Liver (tissue), 9 donors: ENCODE measurements around the gene ADGRL2. TPM values are rescaled to one million over a fixed set of nuclear protein-coding genes. Genes with fewer than 3 reads are reported as not detected.

Experiments used
- DNase-seq: peaks from one replicate; pipeline ENCODE4 v3.0.0-alpha.2; 2017; ENCODE audit warnings: low spot score
- H3K27ac ChIP-seq, 2 donors: one replicate each; pipeline ENCODE4 v1.7.0; 2013; ENCODE audit warnings: inconsistent platforms in 2 of 2, low read length in 2 of 2, control low read depth in 1 of 2, low read depth in 1 of 2, mild to moderate bottlenecking in 1 of 2
- H3K27me3 ChIP-seq, 4 donors: one replicate each; pipeline versions ENCODE4 v1.6.1 to v1.7.0; 2013; ENCODE audit warnings: low read length in 3 of 4, inconsistent platforms in 1 of 4, mild to moderate bottlenecking in 1 of 4, moderate library complexity in 1 of 4; ENCODE audit not compliant: control insufficient read depth in 4 of 4, insufficient read depth in 4 of 4
- H3K36me3 ChIP-seq, 4 donors: one replicate each; pipeline versions ENCODE4 v1.6.1 to v1.7.0; 2013; ENCODE audit warnings: low read length in 3 of 4, mild to moderate bottlenecking in 3 of 4, low read depth in 1 of 4, moderate library complexity in 1 of 4; ENCODE audit not compliant: control insufficient read depth in 4 of 4, insufficient read depth in 3 of 4
- H3K4me1 ChIP-seq, 4 donors: one replicate each; pipeline versions ENCODE4 v1.6.1 to v1.7.0; 2013; ENCODE audit warnings: low read length in 3 of 4, mild to moderate bottlenecking in 3 of 4, moderate library complexity in 1 of 4; ENCODE audit not compliant: control insufficient read depth in 4 of 4, insufficient read depth in 4 of 4
- H3K4me3 ChIP-seq, 3 donors: one replicate each; pipeline versions ENCODE4 v1.6.1 to v1.7.0; 2013; ENCODE audit warnings: low read length in 3 of 3, control low read depth in 1 of 3, low read depth in 1 of 3, mild to moderate bottlenecking in 1 of 3
- H3K9ac ChIP-seq, 2 donors: one replicate each; pipeline ENCODE4 v1.7.0; 2013; ENCODE audit warnings: low read length in 2 of 2, mild to moderate bottlenecking in 2 of 2, moderate library complexity in 2 of 2, control low read depth in 1 of 2, low read depth in 1 of 2
- H3K9me3 ChIP-seq, 4 donors: one replicate each; pipeline versions ENCODE4 v1.6.1 to v1.7.0; 2013; ENCODE audit warnings: low read length in 3 of 4; ENCODE audit not compliant: control insufficient read depth in 4 of 4
- ATF3 ChIP-seq: IDR thresholded peaks from 2 replicates; pipeline ENCODE4 v1.6.1; 2016; ENCODE audit warnings: antibody characterized with exemption
- CTCF ChIP-seq: fragments of 150-350 bp; IDR thresholded peaks from 2 replicates; pipeline ENCODE4 v1.5.1; 2017; ENCODE audit warnings: improper control_type of control experiment, low read depth, low read length; ENCODE audit not compliant: missing input control
- FOXA2 ChIP-seq: IDR thresholded peaks from 2 replicates; pipeline ENCODE4 v1.6.1; 2016; ENCODE audit warnings: antibody characterized with exemption
- GABPA ChIP-seq, 2 donors: IDR thresholded peaks in 1 of 2; conservative IDR thresholded peaks in 1 of 2; 2 replicates each; pipeline ENCODE4 v1.6.1; 2016; ENCODE audit warnings: antibody characterized with exemption in 2 of 2, mild to moderate bottlenecking in 1 of 2, moderate library complexity in 1 of 2
- HNF4A ChIP-seq, 2 donors: conservative IDR thresholded peaks; 2 replicates each; pipeline ENCODE4 v1.6.1; 2016; ENCODE audit warnings: antibody characterized with exemption in 2 of 2, mild to moderate bottlenecking in 2 of 2
- JUND ChIP-seq, 2 donors: IDR thresholded peaks; 2 replicates each; pipeline ENCODE4 v1.6.1; 2016; ENCODE audit warnings: antibody characterized with exemption in 2 of 2
- MAX ChIP-seq: IDR thresholded peaks from 2 replicates; pipeline ENCODE4 v1.6.1; 2016; ENCODE audit warnings: antibody characterized with exemption
- NR2F2 ChIP-seq: IDR thresholded peaks from 2 replicates; pipeline ENCODE4 v1.6.1; 2016; ENCODE audit warnings: antibody characterized with exemption
- REST ChIP-seq: IDR thresholded peaks from 2 replicates; pipeline ENCODE4 v1.6.1; 2016; ENCODE audit warnings: antibody characterized with exemption, mild to moderate bottlenecking
- RXRA ChIP-seq, 2 donors: IDR thresholded peaks; 2 replicates each; pipeline ENCODE4 v1.6.1; 2017 to 2018; ENCODE audit warnings: antibody characterized with exemption in 2 of 2, mild to moderate bottlenecking in 1 of 2
- SP1 ChIP-seq: IDR thresholded peaks from 2 replicates; pipeline ENCODE4 v1.6.1; 2018; ENCODE audit warnings: antibody characterized with exemption, mild to moderate bottlenecking
- YY1 ChIP-seq: IDR thresholded peaks from 2 replicates; pipeline ENCODE4 v1.6.1; 2016; ENCODE audit warnings: antibody characterized with exemption, mild to moderate bottlenecking
- ZBTB33 ChIP-seq: IDR thresholded peaks from 2 replicates; pipeline ENCODE4 v1.6.1; 2016; ENCODE audit warnings: antibody characterized with exemption
- WGBS: extraction: QIAGEN DNeasy Blood & Tissue Kit; methylation state at CpG from one replicate; pipeline ENCODE4 v1.1.7; 2013; 5-methylcytosine and 5-hydroxymethylcytosine counted together
- polyA plus RNA-seq, 2 donors: library from polyadenylated mRNA; stranded (reverse) in 1 of 2; unstranded in 1 of 2; fragments of 200-250 nt in 1 of 2; fragments of >200 nt in 1 of 2; fragmentation: Nextera tagmentation in 1 of 2; extraction: Ambion mirVana in 1 of 2; gene quantifications; one replicate each; pipeline versions ENCODE4 v1.2.1 to v1.2.3, GENCODE V29; 2013 to 2015
- total RNA-seq, 2 donors: library from RNA; depleted of rRNA; stranded (reverse); fragments of >200 nt; gene quantifications; one replicate each; pipeline ENCODE4 v1.2.3, GENCODE V29; 2014
- donor health status: healthy.
- donor health status: healthy.
- donor health status: healthy.
- donor health status: healthy.
- donor health status: healthy.

The ADGRL2 gene
- total and polyA plus RNA-seq, 4 donors: 21.1 to 82.0 (median 31.7) TPM

- H3K4me3 ChIP-seq: no peak overlapping the region
- peaks cover 0 to 3% (median 2%) of the 10 kb centered on the region in 4 donors for H3K36me3 ChIP-seq
- no peaks in the 10 kb centered on the region for H3K27me3 ChIP-seq
- WGBS: 96% methylated on average over 2 of the region's 2 CpGs
- H3K4me1 ChIP-seq: peaks cover 0 to 21% (median 9%) of the 10 kb centered on the region in 4 donors
- H3K27ac ChIP-seq: no peak overlapping the region
- no peaks in the 10 kb centered on the region for H3K9me3 ChIP-seq
- no peak for TF ChIP-seq YY1
- TF ChIP-seq RXRA (IDR thresholded peaks at IDR 0.05): no peak
- TF ChIP-seq CTCF: no peak
- no peak for TF ChIP-seq FOXA2
- no peak for TF ChIP-seq HNF4A (conservative IDR thresholded peaks at IDR 0.05)
- TF ChIP-seq SP1: no peak
- TF ChIP-seq JUND (IDR thresholded peaks at IDR 0.05): no peak
- no peak for TF ChIP-seq ATF3
- TF ChIP-seq GABPA (IDR thresholded peaks at IDR 0.05 in 1 of 2, conservative IDR thresholded peaks at IDR 0.05 in 1 of 2): no peak
- TF ChIP-seq MAX: no peak
- no peak for TF ChIP-seq NR2F2
- TF ChIP-seq ZBTB33: no peak
- no peak for TF ChIP-seq REST
- DNase-seq: no peak
- no peak overlapping the region for H3K9ac ChIP-seq
Observed at GRCh38 chr1:81976539-81976938, 175.8 kb downstream of the ADGRL2 start.

GRCh38 chr1:81978945-81979344, 178.2 kb downstream of the ADGRL2 start:
- peaks cover 0 to 17% (median 9%) of the 10 kb centered on the region in 4 donors for H3K4me1 ChIP-seq
- no peak overlapping the region for H3K4me3 ChIP-seq
- H3K9me3 ChIP-seq: no peaks in the 10 kb centered on the region
- no peak overlapping the region for H3K9ac ChIP-seq
- peaks cover 0 to 11% (median 2%) of the 10 kb centered on the region in 4 donors for H3K36me3 ChIP-seq
- H3K27me3 ChIP-seq: no peaks in the 10 kb centered on the region
- no peak overlapping the region for H3K27ac ChIP-seq
- no peak for DNase-seq
- no peak for TF ChIP-seq NR2F2
